PC-9 (cell line): ENCODE measurements around the gene TMEM242. TPM values are rescaled to one million over a fixed set of nuclear protein-coding genes. Genes with fewer than 3 reads are reported as not detected.

ENCODE experiments used
- BruUV-seq: library from RNA; stranded (reverse); fragments of 400-500 nt; replicated peaks from 2 replicates; lab custom pipeline; 2021; lab: Mats Ljungman, UMichigan
- CTCF ChIA-PET: fragments of 300-600 bp; sonication (Branson Sonifier 250); formaldehyde crosslinking; loops from one replicate; lab custom pipeline; 2022; ENCODE audit warnings: antibody characterized with exemption; lab: Charles Lee
- POLR2A ChIA-PET: fragments of 300-600 bp; sonication (Branson Sonifier 250); formaldehyde crosslinking; loops from one replicate; lab custom pipeline; 2022; ENCODE audit warnings: antibody characterized with exemption; ENCODE audit not compliant: unreplicated experiment; lab: Charles Lee
- DNase-seq, 2 experiments: peaks; one replicate each; pipeline versions ENCODE4 v3.0.0 to v3.0.0-alpha.2; 2015 to 2022; ENCODE audit warnings: mixed read lengths in 1 of 2
- H2AFZ ChIP-seq: fragments of 200-600 bp; sonication (generic); 2 replicates; pipeline ENCODE4 v1.8.1; 2017; ENCODE audit warnings: antibody characterized with exemption
- H3F3A ChIP-seq: fragments of 200-600 bp; sonication (generic); 2 replicates; pipeline ENCODE4 v1.8.1; 2017; ENCODE audit warnings: antibody characterized with exemption, mild to moderate bottlenecking, low read depth; ENCODE audit not compliant: insufficient read depth
- H3K27ac ChIP-seq: fragments of 200-600 bp; sonication (generic); 2 replicates; pipeline ENCODE4 v1.6.1; 2016; ENCODE audit warnings: mixed run types
- H3K27me3 ChIP-seq: fragments of 200-600 bp; sonication (generic); 2 replicates; pipeline ENCODE4 v1.6.1; 2016; ENCODE audit warnings: low read depth, mixed run types; ENCODE audit not compliant: insufficient read depth
- H3K36me3 ChIP-seq: fragments of 200-600 bp; sonication (generic); 2 replicates; pipeline ENCODE4 v1.6.1; 2016; ENCODE audit warnings: low read depth, mixed run types
- H3K4me1 ChIP-seq: fragments of 200-600 bp; sonication (generic); replicated peaks from 2 replicates; pipeline ENCODE4 v1.6.1; 2016; ENCODE audit warnings: mixed run types; ENCODE audit not compliant: insufficient read depth
- H3K4me2 ChIP-seq: fragments of 200-600 bp; sonication (generic); 2 replicates; pipeline ENCODE4 v1.6.1; 2017; ENCODE audit warnings: mixed run types
- H3K4me3 ChIP-seq: fragments of 200-600 bp; sonication (generic); 2 replicates; pipeline ENCODE4 v1.6.1; 2016; ENCODE audit warnings: mixed run types
- H3K79me2 ChIP-seq: fragments of 200-600 bp; sonication (generic); 2 replicates; pipeline ENCODE4 v1.6.1; 2017; ENCODE audit warnings: low read depth, mixed run types
- H3K9me2 ChIP-seq: fragments of 200-600 bp; sonication (generic); 2 replicates; pipeline ENCODE4 v1.8.1; 2017; ENCODE audit warnings: mild to moderate bottlenecking; ENCODE audit not compliant: insufficient read depth
- H3K9me3 ChIP-seq: fragments of 200-600 bp; sonication (generic); 2 replicates; pipeline ENCODE4 v1.8.1; 2016; ENCODE audit warnings: low read depth; ENCODE audit not compliant: insufficient read depth
- H4K20me1 ChIP-seq: fragments of 200-600 bp; sonication (generic); 2 replicates; pipeline ENCODE4 v1.8.1; 2017; ENCODE audit not compliant: insufficient read depth
- EZH2 ChIP-seq: fragments of 200-600 bp; sonication (generic); IDR thresholded peaks from 2 replicates; pipeline ENCODE4 v1.8.0; 2017; ENCODE audit warnings: antibody characterized with exemption, low read depth
- intact Hi-C: fragments of 100-400 bp; cut with micrococcal nuclease; formaldehyde crosslinking; loops from one replicate; pipeline ENCODE4 v1.10.0; 2022; ENCODE audit not compliant: unreplicated experiment
- total RNA-seq: library from RNA; stranded (reverse); gene quantifications from 2 replicates; pipeline ENCODE4 v1.2.3, GENCODE V29; 2021
- TF ChIP-seq, protein P1 (sequence below): fragments of 200-600 bp; sonication (generic); conservative IDR thresholded peaks from 2 replicates; pipeline ENCODE4 v1.6.1; 2017; ENCODE audit warnings: mixed run types, antibody characterized with exemption, mild to moderate bottlenecking, moderate library complexity

The TMEM242 gene
- total RNA-seq, 1 experiment from 2014 or later, result 8.1 TPM

DNA sequence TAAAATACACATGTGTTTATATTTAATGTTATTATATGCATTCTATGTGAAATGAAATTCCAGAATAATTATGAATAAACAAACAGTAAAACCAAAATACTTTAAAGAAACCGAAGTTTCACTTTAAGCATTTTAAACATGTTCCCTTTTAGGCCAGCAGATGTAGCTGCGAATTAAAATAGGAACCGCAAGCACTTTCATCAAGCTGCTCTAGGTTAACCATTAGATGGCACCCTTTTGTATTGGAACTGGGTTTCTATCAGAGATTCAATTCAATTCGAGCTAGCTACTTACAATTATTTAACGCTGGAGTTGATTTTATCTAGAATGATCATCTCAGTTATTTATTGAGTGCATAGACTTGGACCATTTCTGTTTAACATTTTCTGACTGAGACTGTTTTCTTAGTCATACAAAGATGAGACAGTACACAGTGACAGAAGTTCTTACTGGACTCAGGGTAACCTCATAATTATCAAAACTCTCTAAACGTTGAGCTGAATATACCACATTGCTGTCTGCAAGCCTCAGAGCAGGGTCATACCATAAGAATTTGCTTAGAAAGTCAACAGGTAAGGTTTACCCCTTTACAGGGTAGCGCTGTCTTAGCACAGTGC is 8.5 kb downstream of the TMEM242 start:
- POLR2A ChIA-PET, result interaction anchor here (0.6 kb wide), 1 partner anchor 1248 kb away, joined by 3 read pairs; no protein-coding TSS in a partner anchor
- Histone ChIP-seq H3K9me2 (no peaks in the 10 kb centered on the region), H3K4me2 (no peak overlapping the region), H3K9me3 (no peaks in the 10 kb centered on the region), H3K36me3 (peaks cover 5% of the 10 kb centered on the region; the same call in 1 of the 2 replicates), H3K27ac (no peak overlapping the region), H2AFZ (no peak overlapping the region), H3K79me2 (0 out of 2 replicates have a peak, but pooled peaks cover 4% of the 10 kb centered on the region), H4K20me1 (no peaks in the 10 kb centered on the region), H3K4me3 (no peak overlapping the region), H3K4me1 (peaks cover 14% of the 10 kb centered on the region), H3K27me3 (no peaks in the 10 kb centered on the region), H3F3A (peaks cover 7% of the 10 kb centered on the region)
- CTCF ChIA-PET, result interaction anchor here (0.5 to 1.3 kb wide), 3 partner anchors 9 to 817 kb away, joined by 3 to 12 read pairs (median 5); partner anchors contain the start of gene TMEM242
- BruUV-seq, result no TSS peak
- intact Hi-C loops, result loop anchor here (1.0 kb wide), 2 partner anchors 282 to 352 kb away; no protein-coding TSS in a partner anchor
- peak in 1 of 2 experiments; percentile 66 for DNase-seq
- no peak for TF ChIP-seq EZH2
- TF ChIP-seq, protein P1, sequence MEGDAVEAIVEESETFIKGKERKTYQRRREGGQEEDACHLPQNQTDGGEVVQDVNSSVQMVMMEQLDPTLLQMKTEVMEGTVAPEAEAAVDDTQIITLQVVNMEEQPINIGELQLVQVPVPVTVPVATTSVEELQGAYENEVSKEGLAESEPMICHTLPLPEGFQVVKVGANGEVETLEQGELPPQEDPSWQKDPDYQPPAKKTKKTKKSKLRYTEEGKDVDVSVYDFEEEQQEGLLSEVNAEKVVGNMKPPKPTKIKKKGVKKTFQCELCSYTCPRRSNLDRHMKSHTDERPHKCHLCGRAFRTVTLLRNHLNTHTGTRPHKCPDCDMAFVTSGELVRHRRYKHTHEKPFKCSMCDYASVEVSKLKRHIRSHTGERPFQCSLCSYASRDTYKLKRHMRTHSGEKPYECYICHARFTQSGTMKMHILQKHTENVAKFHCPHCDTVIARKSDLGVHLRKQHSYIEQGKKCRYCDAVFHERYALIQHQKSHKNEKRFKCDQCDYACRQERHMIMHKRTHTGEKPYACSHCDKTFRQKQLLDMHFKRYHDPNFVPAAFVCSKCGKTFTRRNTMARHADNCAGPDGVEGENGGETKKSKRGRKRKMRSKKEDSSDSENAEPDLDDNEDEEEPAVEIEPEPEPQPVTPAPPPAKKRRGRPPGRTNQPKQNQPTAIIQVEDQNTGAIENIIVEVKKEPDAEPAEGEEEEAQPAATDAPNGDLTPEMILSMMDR, result peak; percentile 81

DNA sequence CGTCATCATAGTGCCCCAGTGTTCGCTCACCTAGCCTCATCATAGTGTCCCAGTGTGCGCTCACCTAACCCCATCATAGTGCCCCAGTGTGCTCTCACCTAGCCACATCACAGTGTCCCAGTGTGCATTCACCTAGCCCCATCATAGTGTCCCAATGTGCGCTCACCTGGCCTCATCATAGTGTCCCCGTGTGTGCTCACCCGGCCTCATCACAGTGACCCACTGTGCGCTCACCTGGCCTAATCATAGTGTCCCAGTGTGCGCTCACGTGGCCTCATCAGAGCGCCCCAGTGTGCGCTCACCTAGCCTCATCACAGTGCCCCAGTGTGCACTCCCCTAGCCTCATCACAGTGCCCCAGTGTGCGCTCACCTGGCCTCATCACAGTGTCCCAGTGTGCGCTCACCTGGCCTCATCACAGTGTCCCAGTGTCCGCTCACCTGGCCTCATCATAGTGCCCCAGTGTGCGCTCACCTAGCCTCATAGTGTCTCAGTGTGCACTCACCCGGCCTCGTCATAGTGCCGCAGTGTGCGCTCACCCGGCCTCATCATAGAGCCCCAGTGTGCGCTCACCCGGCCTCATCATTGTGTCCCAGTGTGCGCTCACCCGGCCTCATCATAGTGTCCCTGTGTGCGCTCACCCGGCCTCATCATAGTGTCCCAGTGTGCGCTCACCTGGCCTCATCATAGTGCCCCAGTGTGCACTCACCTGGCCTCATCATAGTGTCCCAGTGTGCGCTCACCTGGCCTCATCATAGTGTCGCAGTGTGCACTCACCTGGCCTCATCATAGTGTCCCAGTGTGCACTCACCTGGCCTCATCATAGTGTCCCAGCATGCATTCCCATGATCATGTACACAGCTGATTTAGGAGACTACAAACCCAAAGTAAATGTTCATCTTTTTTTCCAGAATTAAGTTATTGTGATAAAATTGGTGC is 9.5 kb downstream of the TMEM242 start:
- peaks cover 7% of the 10 kb centered on the region for H3F3A ChIP-seq
- POLR2A ChIA-PET, result interaction anchor here (0.6 kb wide), 1 partner anchor 1249 kb away, joined by 3 read pairs; no protein-coding TSS in a partner anchor

More for the DNA sequence above, 9.5 kb downstream of the TMEM242 start:
- Histone ChIP-seq H3K27ac (no peak overlapping the region), H3K4me1 (peaks cover 14% of the 10 kb centered on the region), H3K36me3 (peaks cover 5% of the 10 kb centered on the region; the same call in 1 of the 2 replicates), H3K9me3 (no peaks in the 10 kb centered on the region), H3K79me2 (0 out of 2 replicates have a peak, but pooled peaks cover 4% of the 10 kb centered on the region), H4K20me1 (no peaks in the 10 kb centered on the region), H3K9me2 (no peaks in the 10 kb centered on the region), H3K4me2 (no peak overlapping the region), H2AFZ (no peak overlapping the region), H3K4me3 (no peak overlapping the region), H3K27me3 (no peaks in the 10 kb centered on the region)
- DNase-seq, result no peak
- intact Hi-C loops, result loop anchor here (1.0 kb wide), 2 partner anchors 284 to 354 kb away; no protein-coding TSS in a partner anchor
- CTCF ChIA-PET, result interaction anchor here (1.3 kb wide), 1 partner anchor 11 kb away, joined by 12 read pairs; the partner anchor contains the start of gene TMEM242
- no TSS peak for BruUV-seq
- TF ChIP-seq, protein P1, result no peak
- TF ChIP-seq EZH2, result no peak
